GM20000 (cell line): ENCODE data around the gene PRRT2.
"Not testable (repeated sequence)": the region's sequence is repeated elsewhere in the genome, so short reads cannot be mapped to it uniquely, and the experiment has no call there.

Experiments used
- DNase-seq: peaks from one replicate; pipeline ENCODE4 v3.0.0; 2012; ENCODE audit warnings: low spot score
- CTCF ChIP-seq: IDR thresholded peaks from 2 replicates; pipeline ENCODE4 v1.5.1; 2012; ENCODE audit warnings: mild to moderate bottlenecking, control low read depth; ENCODE audit errors: extremely low read depth, missing control alignments

Gene PRRT2

GRCh38 chr16:29770250-29770929, 41.6 kb upstream of the PRRT2 start:
- TF ChIP-seq CTCF = no peak
- DNase-seq = no peak

GRCh38 chr16:29772330-29772729, 39.7 kb upstream of the PRRT2 start:
- DNase-seq = not testable (repeated sequence)

GRCh38 chr16:29774730-29775129, 37.3 kb upstream of the PRRT2 start:
- DNase-seq = no peak
- TF ChIP-seq CTCF = no peak

- no peak for DNase-seq
- no peak for TF ChIP-seq CTCF
These were observed 36.1 kb upstream of the PRRT2 start for GRCh38 chr16:29775742-29776408.

- TF ChIP-seq CTCF = no peak
- DNase-seq = no peak
These were observed 34.2 kb upstream of the PRRT2 start, which contains the start of gene ZG16 for GRCh38 chr16:29777576-29778350. ZG16 (plus strand) TSS chr16:29778256; CDS start chr16:29779267, 1,011 bp downstream.

- no peak for TF ChIP-seq CTCF
- no peak for DNase-seq
These were observed 32.5 kb upstream of the PRRT2 start for GRCh38 chr16:29779474-29779873.

GRCh38 chr16:29783094-29783953, 28.7 kb upstream of the PRRT2 start:
- DNase-seq = not testable (repeated sequence)

GRCh38 chr16:29784157-29784556, 27.8 kb upstream of the PRRT2 start:
- DNase-seq = no peak

More at GRCh38 chr16:29784157-29784556, 27.8 kb upstream of the PRRT2 start:
- no peak for TF ChIP-seq CTCF
